Measurements from ENCODE around the gene COX4I2. TPM values are rescaled to one million over a fixed set of nuclear protein-coding genes. Genes with fewer than 3 reads are reported as not detected.

COX4I2 gene
- total and polyA plus RNA-seq, 2 of the 4 experiments (the other 2 are of a cell fraction), result not detected

- H2BK20ac ChIP-seq (ENCODE audit: low read depth, low read length), result 0 out of 2 replicates have a peak overlapping the region, but pooled peaks have one; percentile 35
- peaks cover 6% of the 10 kb centered on the region; the same call in 1 of the 2 replicates for H3K4me1 ChIP-seq (ENCODE audit: control insufficient read depth, insufficient read depth, low read length)
- H3K27me3 ChIP-seq (ENCODE audit: control insufficient read depth, insufficient read depth, low read length), result no peaks in the 10 kb centered on the region
- BruUV-seq (replicated peaks), result no TSS peak
- no peaks in the 10 kb centered on the region for H4K20me1 ChIP-seq (ENCODE audit: insufficient read depth, low read length)
- H3K27ac ChIP-seq (ENCODE audit: insufficient read depth, low read length), result no peak overlapping the region
- no peak overlapping the region for H4K8ac ChIP-seq (ENCODE audit: low read depth in 2 of 2, low read length in 2 of 2)
- H2AFZ ChIP-seq (replicated peaks; ENCODE audit: low read length, poor library complexity), result no peak overlapping the region
- no peak overlapping the region; the same call in 1 of the 2 replicates for H2AK5ac ChIP-seq (ENCODE audit: low read depth, low read length)
- H4K5ac ChIP-seq (ENCODE audit: low read depth, low read length), result no peak overlapping the region
- ATAC-seq (ENCODE audit: low read depth) (no peak), DNase-seq (no peak)
- no peak overlapping the region for H3K4ac ChIP-seq (ENCODE audit: low read depth, low read length)
- WGBS, 2 experiments (ENCODE audit: extremely low coverage in 2 of 2, insufficient read length in 1 of 2), result 100% methylated on average over 1 of the region's 5 CpGs; no CpG with 5 or more reads in 1 of the 2 experiments
- H3K4me3 ChIP-seq (ENCODE audit: insufficient read depth, low read depth, low read length), result no peak overlapping the region
- no peak overlapping the region for H2AK9ac ChIP-seq (replicated peaks; ENCODE audit: low read depth, low read length, poor library complexity)
- no peaks in the 10 kb centered on the region for H3K9me3 ChIP-seq (ENCODE audit: control insufficient read depth, insufficient read depth, low read length)
- no peaks in the 10 kb centered on the region for H3K36me3 ChIP-seq (ENCODE audit: control insufficient read depth, insufficient read depth, low read length)
- ChIA-PET POLR2A (ENCODE audit: unreplicated experiment) (no interaction called here), CTCF (interaction anchor here (0.7 to 1.4 kb wide), 2 partner anchors 12 to 74 kb away, joined by 4 to 5 read pairs; no protein-coding TSS in a partner anchor)
- in situ Hi-C loops (cut with MboI; ENCODE audit: low sequenced_read_pairs) (no loop called here), dilution Hi-C loops (cut with HindIII; ENCODE audit: low sequenced_read_pairs, unreplicated experiment) (no loop called here), intact Hi-C loops (cut with micrococcal nuclease) (no loop called here)
- no peak overlapping the region for H3K56ac ChIP-seq (ENCODE audit: extremely low read depth, insufficient read depth, low read length)
- H3K9ac ChIP-seq (ENCODE audit: low read depth, low read length), result no peak overlapping the region
- H3K14ac ChIP-seq (replicated peaks; ENCODE audit: low read depth, low read length), result 0 out of 2 replicates have a peak overlapping the region, but pooled peaks have one; percentile 70
- H3K79me1 ChIP-seq (ENCODE audit: low read depth in 1 of 2, low read length in 2 of 2), result no peaks in the 10 kb centered on the region
- no peak for TF ChIP-seq POLR2A (IDR thresholded peaks at IDR 0.05; ENCODE audit: low read depth, low read length)
- TF ChIP-seq RAD21 (IDR thresholded peaks at IDR 0.05; ENCODE audit: low read length), result no peak
- TF ChIP-seq CHD1 (IDR thresholded peaks at IDR 0.05; ENCODE audit: low read depth, low read length), result no peak
- no peak for TF ChIP-seq BHLHE40 (IDR thresholded peaks at IDR 0.05; ENCODE audit: low read depth, low read length)
- TF ChIP-seq, protein P1, sequence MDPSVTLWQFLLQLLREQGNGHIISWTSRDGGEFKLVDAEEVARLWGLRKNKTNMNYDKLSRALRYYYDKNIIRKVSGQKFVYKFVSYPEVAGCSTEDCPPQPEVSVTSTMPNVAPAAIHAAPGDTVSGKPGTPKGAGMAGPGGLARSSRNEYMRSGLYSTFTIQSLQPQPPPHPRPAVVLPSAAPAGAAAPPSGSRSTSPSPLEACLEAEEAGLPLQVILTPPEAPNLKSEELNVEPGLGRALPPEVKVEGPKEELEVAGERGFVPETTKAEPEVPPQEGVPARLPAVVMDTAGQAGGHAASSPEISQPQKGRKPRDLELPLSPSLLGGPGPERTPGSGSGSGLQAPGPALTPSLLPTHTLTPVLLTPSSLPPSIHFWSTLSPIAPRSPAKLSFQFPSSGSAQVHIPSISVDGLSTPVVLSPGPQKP (IDR thresholded peaks at IDR 0.05; ENCODE audit: borderline replicate concordance, low read depth, low read length), result no peak
- no peak for TF ChIP-seq MXI1 (IDR thresholded peaks at IDR 0.05; ENCODE audit: borderline replicate concordance, low read depth, low read length)
- TF ChIP-seq RFX5 (IDR thresholded peaks at IDR 0.05; ENCODE audit: low read depth, low read length), result no peak
- TF ChIP-seq RCOR1 (IDR thresholded peaks at IDR 0.05; ENCODE audit: insufficient replicate concordance, low read length), result no peak
- TF ChIP-seq CEBPB (IDR thresholded peaks at IDR 0.05; ENCODE audit: low read depth, low read length), result no peak
- no peak for TF ChIP-seq SMC3 (IDR thresholded peaks at IDR 0.05; ENCODE audit: low read depth, low read length)
- TF ChIP-seq, protein P2, sequence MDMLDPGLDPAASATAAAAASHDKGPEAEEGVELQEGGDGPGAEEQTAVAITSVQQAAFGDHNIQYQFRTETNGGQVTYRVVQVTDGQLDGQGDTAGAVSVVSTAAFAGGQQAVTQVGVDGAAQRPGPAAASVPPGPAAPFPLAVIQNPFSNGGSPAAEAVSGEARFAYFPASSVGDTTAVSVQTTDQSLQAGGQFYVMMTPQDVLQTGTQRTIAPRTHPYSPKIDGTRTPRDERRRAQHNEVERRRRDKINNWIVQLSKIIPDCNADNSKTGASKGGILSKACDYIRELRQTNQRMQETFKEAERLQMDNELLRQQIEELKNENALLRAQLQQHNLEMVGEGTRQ (IDR thresholded peaks at IDR 0.05; ENCODE audit: low read depth, low read length), result no peak
- no peak overlapping the region for H4K91ac ChIP-seq (ENCODE audit: insufficient read depth, low read depth, low read length)
- no peak overlapping the region for H2BK5ac ChIP-seq (ENCODE audit: low read depth, low read length, poor library complexity, severe bottlenecking)
- H3K4me2 ChIP-seq (ENCODE audit: low read depth, low read length), result no peak overlapping the region
- peak overlapping the region; percentile 93; the same call in 1 of the 2 replicates for H3K23ac ChIP-seq (ENCODE audit: low read depth, low read length)
- H3K18ac ChIP-seq (ENCODE audit: low read depth, low read length), result no peak overlapping the region
- no peak overlapping the region for H2BK120ac ChIP-seq (ENCODE audit: low read depth, low read length)
- H3K9me1 ChIP-seq (ENCODE audit: insufficient read depth, low read length), result peaks cover 4% of the 10 kb centered on the region
- no peak overlapping the region for H2BK15ac ChIP-seq (ENCODE audit: low read depth, low read length)
Observed at GRCh38 chr20:31653561-31653960, 15.8 kb downstream of the COX4I2 start.
